Mesenteric fat pad (tissue), 1 donor: ENCODE results near the gene ADGRV1. TPM values are rescaled to one million over a fixed set of nuclear protein-coding genes. Genes with fewer than 3 reads are reported as not detected.
"Not testable (repeated sequence)": the region's sequence is repeated elsewhere in the genome, so short reads cannot be mapped to it uniquely, and the experiment has no call there.

Experiments used
- DNase-seq: peaks from one replicate; pipeline ENCODE4 v3.0.0-alpha.2; 2020; ENCODE audit warnings: low spot score
- total RNA-seq: library from RNA; stranded (reverse); fragmentation: NEBNext Ultra II Directional; extraction: Animal tissue kit (Norgen Biotek cat#: 25700); gene quantifications from one replicate; pipeline ENCODE4 v1.2.1, GENCODE V29; 2021
- donor health status: DM: yes; HTN: yes; CAD: no.

Gene ADGRV1
- total RNA-seq, 1 donor from 2014 or later: 0.16 TPM

DNA sequence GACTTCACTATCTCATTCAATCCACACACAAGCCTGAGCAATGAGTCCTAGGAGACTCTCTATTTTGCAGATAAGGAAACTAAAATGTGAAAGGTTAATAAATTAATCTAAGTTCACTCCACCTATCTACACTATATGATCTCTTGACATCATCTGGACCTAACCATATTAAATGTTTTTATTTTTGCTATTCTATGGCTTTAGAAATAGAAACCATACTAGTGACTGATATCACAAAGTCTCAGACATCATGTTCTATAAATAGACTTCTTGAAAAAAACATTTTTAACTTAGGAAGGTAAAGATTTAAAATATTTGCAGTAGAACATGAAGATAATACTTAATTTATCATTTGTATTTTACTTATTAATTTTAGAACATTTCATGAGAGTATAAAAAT, 9.4 kb upstream of the ADGRV1 start:
- DNase-seq: no peak

DNA sequence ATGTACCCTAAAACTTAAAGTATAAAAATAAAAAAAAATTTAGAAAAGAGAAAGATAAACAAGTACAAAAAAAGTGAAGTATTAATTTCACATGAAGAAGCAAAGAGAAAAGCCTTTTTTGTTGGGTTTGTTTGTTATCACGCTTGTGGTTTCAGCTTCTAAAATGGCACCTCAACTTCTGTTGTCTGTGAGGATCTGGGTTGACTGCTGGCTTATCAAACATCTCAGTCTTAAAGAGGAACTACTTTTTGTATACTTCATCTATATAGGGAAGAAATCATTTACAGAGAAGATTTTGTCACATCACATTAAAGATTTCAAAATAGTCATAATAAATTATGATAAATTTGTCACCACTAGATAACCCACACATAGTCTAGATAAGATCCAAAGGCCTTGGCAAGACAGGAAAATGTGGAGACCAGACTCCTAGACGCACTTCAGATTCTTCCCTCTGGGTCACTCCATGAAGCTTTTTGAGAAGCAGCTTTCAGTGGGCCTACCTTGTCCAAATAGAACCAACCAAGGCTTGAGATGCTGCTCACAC, 8.8 kb upstream of the ADGRV1 start:
- DNase-seq: no peak

- DNase-seq: no peak
Observed at GRCh38 chr5:90550963-90551362, 7.6 kb upstream of the ADGRV1 start.

DNA sequence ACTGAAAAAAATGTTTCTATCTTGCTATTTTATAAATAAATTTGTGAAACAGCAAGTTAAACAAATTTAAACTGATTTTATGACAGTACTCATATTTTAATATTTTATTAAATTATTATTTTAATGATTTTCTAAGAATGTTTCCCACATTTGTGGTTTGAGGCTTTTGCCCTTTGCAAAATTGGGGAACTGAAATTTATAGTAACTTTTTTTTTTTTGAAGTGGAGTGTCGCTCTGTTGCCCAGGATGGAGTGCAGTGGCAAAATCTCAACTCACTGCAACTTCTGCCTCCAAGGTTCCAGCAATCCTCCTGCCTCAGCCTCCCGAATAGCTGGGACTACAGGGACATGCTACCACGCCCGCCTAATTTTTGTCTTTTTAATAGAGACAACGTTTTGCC, 7.2 kb upstream of the ADGRV1 start:
- no peak for DNase-seq

- DNase-seq: no peak
Observed at GRCh38 chr5:90553711-90554110, 4.9 kb upstream of the ADGRV1 start.

GRCh38 chr5:90554358-90555006, 4.1 kb upstream of the ADGRV1 start:
- no peak for DNase-seq

- no peak for DNase-seq
Observed at GRCh38 chr5:90555666-90556065, 2.9 kb upstream of the ADGRV1 start.

GRCh38 chr5:90557391-90557790, 1.2 kb upstream of the ADGRV1 start:
- no peak for DNase-seq

DNA sequence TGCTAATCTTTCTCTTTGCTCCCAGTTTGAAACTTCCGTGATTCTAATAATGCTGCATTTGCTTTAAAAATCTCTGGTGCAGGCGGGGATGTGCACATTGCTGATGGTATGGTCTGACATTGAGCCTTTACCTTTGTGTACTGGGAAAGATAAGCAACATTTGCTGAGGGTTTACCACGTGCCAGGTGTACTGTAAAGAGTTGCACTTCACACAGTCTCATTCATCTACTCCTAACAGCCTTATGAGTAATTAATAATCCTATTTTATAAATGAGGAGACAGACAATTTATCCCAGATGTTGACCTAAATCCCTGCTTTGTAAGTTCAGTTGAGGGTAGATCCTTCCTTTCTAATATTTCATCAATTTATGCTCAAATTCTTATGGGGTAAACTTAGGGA, 726 bp upstream of the ADGRV1 start:
- DNase-seq: no peak

DNA sequence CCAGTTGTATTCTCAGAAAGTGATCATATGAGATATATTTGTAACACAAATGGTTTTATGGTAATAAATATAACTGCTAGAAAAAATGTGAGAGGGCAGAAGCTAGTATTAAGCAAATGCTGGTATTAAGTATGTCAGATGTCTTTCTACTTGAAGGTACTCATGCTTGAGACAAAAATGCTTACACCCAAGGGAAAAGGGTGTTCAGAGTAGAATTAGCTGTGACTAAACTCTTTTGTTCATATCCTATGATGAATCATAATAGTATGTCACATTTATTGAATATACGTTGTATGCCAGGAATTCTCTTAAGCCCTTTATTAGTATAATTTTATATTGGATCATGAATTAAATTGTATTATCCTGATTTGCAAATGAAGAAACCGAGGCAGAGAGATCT, 2.2 kb downstream of the ADGRV1 start:
- no peak for DNase-seq

DNA sequence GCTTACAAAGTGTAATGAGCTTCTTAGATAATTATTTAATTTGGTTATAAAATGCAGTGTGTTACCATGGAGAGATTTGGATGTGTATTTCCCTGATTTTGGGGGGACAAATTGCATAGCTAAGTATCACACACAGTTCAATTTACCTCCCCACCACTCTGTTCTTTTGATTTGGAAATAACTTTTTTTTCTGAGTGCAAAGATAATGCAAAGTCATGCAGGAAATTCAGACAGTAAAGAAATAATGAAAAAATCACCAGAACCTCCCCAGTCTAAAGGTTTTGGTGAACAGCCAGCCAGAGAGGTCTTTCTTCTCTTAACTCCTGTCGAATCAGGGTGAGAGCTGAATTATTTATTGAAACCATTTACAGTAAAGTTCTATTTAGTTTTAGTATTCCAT, 3.2 kb downstream of the ADGRV1 start:
- no peak for DNase-seq

GRCh38 chr5:90562341-90562740, 3.7 kb downstream of the ADGRV1 start:
- DNase-seq: no peak

DNA sequence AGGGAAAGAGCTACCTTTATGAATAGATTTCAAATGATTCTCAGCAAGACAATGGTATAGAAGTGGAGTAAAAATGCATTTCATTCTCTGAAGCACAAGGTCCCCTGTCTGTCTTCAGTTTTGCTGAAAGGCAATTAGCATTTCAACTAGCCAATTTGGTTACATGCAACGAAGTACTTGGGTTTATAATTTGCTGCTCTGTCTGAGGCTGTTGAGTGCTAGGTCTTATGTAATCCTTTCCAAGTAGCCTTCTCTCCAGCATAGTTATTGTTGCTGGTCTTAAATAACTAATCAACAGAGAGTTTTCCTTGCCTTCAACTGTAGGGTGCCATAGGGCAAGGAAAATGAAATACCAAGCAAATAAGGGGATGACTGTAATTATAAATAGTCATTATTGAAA, 4.5 kb downstream of the ADGRV1 start:
- no peak for DNase-seq

DNA sequence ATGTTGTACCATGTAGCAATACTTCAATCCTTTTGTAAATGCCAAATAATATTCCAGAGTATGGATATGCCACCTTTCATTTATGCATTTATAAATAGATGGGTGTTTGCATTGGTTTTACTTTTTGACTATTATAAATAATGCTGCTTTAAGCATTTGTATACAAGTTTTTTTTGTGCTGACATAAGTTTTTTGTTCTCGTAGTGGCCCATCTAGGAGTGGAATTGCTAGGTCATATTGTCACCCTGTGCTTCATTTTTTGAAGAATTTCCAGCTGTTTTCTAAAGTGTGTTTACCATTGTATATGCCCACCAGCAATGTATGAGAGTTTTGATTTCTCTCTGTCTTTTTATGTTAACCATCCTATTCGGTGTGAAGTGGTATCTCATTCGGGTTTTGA, 6.9 kb downstream of the ADGRV1 start:
- no peak for DNase-seq

DNA sequence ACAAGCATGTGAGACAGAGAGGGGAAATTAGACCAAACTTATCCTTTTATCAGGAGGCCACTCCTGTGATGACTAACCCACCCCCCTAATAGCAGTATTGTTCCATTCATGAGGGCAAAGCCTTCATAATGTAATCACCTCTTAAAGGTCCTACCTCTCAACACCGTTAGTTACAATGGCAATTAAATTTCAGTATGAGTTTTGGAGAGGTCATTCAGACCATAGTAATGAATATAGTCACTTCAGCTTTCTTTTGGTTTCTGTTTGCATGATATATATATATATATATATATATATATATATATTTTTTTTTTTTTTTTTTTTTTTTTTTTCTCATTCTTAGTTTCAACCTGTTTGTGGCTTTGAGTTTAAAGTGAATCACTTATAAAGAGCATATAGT, 10.5 kb downstream of the ADGRV1 start:
- DNase-seq: no peak

GRCh38 chr5:90570034-90570433, 11.4 kb downstream of the ADGRV1 start:
- DNase-seq: no peak

GRCh38 chr5:90571147-90571773, 12.7 kb downstream of the ADGRV1 start:
- DNase-seq: no peak

- no peak for DNase-seq
Observed at GRCh38 chr5:90575712-90576111, 17.1 kb downstream of the ADGRV1 start.

GRCh38 chr5:90576566-90576965, 18.0 kb downstream of the ADGRV1 start:
- not testable (repeated sequence) for DNase-seq

- DNase-seq: not testable (repeated sequence)
Observed at GRCh38 chr5:90579905-90580304, 21.3 kb downstream of the ADGRV1 start.

- no peak for DNase-seq
Observed at GRCh38 chr5:90581956-90582355, 23.4 kb downstream of the ADGRV1 start.

DNA sequence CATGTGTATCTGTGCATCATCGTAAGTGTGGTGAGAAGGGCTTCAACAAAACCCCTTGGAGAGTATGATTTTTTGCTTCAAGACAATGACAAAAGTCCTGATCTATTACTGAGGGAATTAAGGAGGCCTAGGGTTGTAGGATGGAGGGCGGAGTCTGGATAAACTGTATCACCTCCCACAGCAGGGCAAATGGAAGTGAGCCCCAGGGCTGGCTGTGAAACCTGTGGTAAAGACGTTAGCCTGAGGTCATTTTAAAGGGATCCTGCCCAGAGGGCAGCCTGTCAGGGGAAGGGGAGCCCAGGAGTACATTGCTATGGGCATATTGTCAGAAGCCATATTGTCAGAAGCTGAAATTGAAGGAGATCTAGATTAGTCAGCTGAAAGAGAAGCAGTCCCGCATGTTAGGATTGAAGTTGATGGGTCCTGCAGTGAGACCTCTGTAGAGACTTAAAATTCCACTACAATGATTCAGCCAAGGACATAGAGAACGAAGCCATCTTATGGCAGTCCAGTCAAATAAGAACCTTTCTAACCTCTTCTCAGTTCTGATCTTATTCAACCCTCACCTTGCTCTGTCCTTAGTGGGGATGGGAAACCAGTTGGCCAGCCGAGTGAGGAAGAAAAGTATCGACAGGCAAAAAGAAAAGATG, 26.9 kb downstream of the ADGRV1 start:
- no peak for DNase-seq

DNA sequence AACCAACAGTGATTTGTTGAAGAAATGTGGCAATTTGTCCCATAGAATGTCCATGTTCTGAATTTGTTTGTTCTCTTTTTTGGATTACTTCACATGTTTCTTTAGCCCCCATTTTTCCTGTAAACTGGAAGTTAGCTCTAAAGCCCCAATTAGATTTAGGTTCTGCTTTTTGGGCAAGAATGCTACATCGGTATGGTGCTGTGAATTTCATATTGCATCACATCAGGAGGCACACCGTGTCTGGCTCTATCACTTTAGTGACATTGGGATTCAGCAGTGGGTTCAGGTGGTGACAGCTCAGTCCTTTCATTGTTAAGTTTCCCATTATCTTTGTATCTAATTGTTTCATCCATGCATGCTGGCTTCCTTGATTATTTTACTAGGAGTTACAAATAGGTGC, 27.9 kb downstream of the ADGRV1 start:
- DNase-seq: no peak
